KOPT-K1 (cell line): ENCODE data around the gene ST8SIA5.

Source experiments
- H3K27ac ChIP-seq: fragments of 200-600 bp; sonication (generic); 2 replicates; pipeline ENCODE4 v1.5.1; 2016; ENCODE audit warnings: antibody characterized with exemption, mild to moderate bottlenecking, low read depth, low read length; ENCODE audit not compliant: poor library complexity, severe bottlenecking
- H3K36me3 ChIP-seq: fragments of 200-600 bp; sonication (generic); 2 replicates; pipeline ENCODE4 v1.5.1; 2017; ENCODE audit warnings: antibody characterized with exemption, mild to moderate bottlenecking, low read length, moderate library complexity; ENCODE audit not compliant: insufficient read depth
- H3K9me3 ChIP-seq: fragments of 200-600 bp; sonication (generic); 2 replicates; pipeline ENCODE4 v1.5.1; 2017; ENCODE audit warnings: antibody characterized with exemption, low read length, mild to moderate bottlenecking; ENCODE audit not compliant: insufficient read depth, poor library complexity, severe bottlenecking

ST8SIA5 gene

DNA sequence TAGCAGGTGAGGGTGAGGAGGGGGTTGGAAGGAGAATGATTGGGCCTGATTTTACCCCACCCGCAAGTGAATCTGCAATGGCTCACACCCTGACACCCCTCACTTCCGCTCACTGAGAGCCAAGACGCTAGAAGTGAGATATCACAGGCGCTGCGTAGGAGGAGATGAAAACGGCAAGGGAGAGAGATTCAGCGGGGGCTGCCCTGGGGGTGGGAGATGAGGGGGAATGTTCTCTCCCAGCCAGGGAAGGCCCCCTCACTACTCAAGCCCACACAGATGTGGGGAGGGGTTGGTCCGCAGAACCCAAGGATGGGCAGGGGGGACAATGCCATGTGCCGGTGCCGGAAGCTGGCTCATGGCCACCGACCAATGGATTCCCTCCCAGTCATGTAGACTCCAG lies 132.7 kb downstream of the ST8SIA5 start:
- H3K36me3 ChIP-seq: no peaks in the 10 kb centered on the region
- H3K9me3 ChIP-seq: no peaks in the 10 kb centered on the region
- H3K27ac ChIP-seq: no peak overlapping the region

DNA sequence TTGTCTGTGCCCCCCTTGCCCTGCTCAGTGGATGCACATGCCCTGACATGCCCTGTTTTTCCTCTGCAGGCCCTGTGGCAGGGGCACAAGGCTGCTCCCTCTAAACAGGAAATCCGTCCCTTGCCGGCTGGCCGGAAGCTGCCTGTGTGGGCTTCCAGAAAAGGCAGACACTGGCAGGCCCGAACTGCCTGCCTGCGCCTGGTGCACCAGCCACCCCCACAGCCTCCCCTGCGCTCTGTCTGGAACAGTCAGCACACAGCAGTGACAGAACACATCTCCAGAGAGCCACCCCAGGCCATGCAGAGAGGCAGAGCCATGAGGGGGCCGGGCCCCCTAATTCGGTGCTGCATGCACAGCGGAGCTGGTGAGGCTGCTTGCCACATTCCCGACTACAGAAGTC lies 133.3 kb downstream of the ST8SIA5 start:
- no peak overlapping the region for H3K27ac ChIP-seq
- H3K9me3 ChIP-seq: no peaks in the 10 kb centered on the region
- H3K36me3 ChIP-seq: no peaks in the 10 kb centered on the region

GRCh38 chr18:46622999-46623398 lies 133.9 kb downstream of the ST8SIA5 start:
- Histone ChIP-seq H3K9me3 (no peaks in the 10 kb centered on the region), H3K27ac (no peak overlapping the region), H3K36me3 (no peaks in the 10 kb centered on the region)

DNA sequence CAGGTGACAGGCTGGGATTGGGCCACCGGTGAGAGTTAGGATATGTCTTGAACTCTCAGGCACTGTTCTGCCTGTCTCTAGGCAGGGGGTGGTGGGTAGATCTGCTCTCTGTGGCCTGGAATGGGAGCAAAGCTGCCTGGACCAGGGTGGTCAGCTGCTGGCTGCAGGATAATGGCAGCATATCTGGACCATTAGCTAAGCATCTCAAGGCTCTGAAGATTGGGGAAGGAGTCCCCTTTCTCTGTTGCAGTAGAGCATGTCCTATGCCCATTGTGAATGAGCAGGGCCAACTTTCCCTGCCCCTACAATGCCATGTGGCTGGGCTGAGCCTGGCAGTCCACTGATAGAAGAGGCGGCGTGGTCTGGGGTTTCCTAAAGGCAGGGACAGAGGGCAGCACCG lies 134.4 kb downstream of the ST8SIA5 start:
- Histone ChIP-seq H3K27ac (no peak overlapping the region), H3K9me3 (no peaks in the 10 kb centered on the region)

GRCh38 chr18:46621871-46622270 lies 135.0 kb downstream of the ST8SIA5 start:
- no peaks in the 10 kb centered on the region for H3K36me3 ChIP-seq
- no peaks in the 10 kb centered on the region for H3K9me3 ChIP-seq
- no peak overlapping the region for H3K27ac ChIP-seq

More for the DNA sequence above, 134.4 kb downstream of the ST8SIA5 start:
- H3K36me3 ChIP-seq: no peaks in the 10 kb centered on the region

DNA sequence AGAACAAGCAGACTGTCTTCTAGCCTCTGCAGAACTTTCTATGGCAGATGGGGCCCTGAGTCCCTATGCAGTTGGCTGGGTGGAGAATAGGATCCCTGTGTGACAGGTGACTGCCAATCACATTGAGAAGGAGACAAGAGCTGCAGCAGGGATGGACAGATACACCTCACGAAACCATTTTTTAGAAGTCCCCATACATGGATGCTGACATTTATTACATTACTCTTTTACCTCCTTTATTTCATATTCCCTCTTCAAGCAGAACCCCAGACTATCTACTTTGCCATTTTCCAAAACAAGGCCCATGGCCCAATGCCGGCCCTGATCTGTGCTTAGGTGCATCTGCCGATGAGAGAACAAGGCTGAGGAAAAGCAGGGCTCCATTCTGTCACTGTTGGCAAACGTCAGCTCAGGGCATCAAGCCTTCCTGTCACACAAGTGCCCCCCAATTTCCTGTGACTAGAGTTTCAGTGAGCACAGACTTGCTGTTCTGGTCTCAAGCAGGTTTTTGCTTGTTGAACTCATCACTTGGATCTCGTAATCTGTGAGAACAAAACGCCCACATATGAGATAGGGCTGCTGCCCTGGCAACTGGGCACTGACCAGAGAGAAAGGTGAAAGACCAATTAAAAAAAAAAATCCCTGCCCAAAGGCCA lies 135.6 kb downstream of the ST8SIA5 start:
- no peaks in the 10 kb centered on the region for H3K9me3 ChIP-seq
- no peaks in the 10 kb centered on the region for H3K36me3 ChIP-seq
- no peak overlapping the region for H3K27ac ChIP-seq

GRCh38 chr18:46619559-46619958 lies 137.3 kb downstream of the ST8SIA5 start:
- Histone ChIP-seq H3K36me3 (no peaks in the 10 kb centered on the region), H3K9me3 (no peaks in the 10 kb centered on the region), H3K27ac (no peak overlapping the region)
